ENCODE data around the gene DOCK4. TPM values are rescaled to one million over a fixed set of nuclear protein-coding genes. Genes with fewer than 3 reads are reported as not detected.

The DOCK4 gene
- polyA plus RNA-seq, 1 donor (not counting 4 experiments of a cell fraction or from before 2014, with no cell fraction given), result 13.9 TPM

DNA sequence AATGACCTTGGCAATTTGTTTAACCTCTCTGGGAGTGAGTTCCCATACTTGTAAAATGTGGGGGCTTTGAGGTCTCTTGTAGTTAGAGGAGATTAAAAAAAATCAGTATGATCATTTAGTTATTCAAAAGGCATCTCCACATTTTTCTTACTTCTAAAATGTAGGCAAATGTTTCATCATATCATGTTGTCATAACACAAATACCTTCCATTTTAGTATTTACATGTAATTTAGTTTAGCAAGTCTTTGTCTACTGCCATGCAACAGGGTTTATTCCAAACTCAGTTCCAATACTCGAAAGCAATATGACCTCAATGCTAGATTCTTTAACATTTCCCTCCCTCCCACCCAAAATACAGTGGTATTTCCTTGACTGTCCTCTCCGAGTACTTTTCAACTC, 381.2 kb downstream of the DOCK4 start:
- Histone ChIP-seq H3K4me1 (ENCODE audit: control insufficient read depth, extremely low read depth, insufficient read depth, low read length) (peaks cover 10% of the 10 kb centered on the region), H3K27me3 (ENCODE audit: control insufficient read depth, extremely low read depth, insufficient read depth, low read length) (no peaks in the 10 kb centered on the region), H3K27ac (ENCODE audit: control insufficient read depth, insufficient read depth, low read length) (no peak overlapping the region), H3K36me3 (ENCODE audit: control insufficient read depth in 2 of 2, extremely low read depth in 1 of 2, insufficient read depth in 2 of 2, low read length in 2 of 2) (peaks cover 0 to 2% of the 10 kb centered on the region in 2 experiments), H3K9me3 (ENCODE audit: control insufficient read depth, low read depth, low read length) (no peaks in the 10 kb centered on the region), H3K9me1 (ENCODE audit: control insufficient read depth, extremely low read depth, insufficient read depth, low read length) (peaks cover 2% of the 10 kb centered on the region), H3K4me3 (ENCODE audit: control insufficient read depth in 2 of 3, extremely low read depth in 1 of 3, insufficient read depth in 2 of 3, low read depth in 1 of 3, low read length in 3 of 3) (no peak overlapping the region), H2AFZ (ENCODE audit: control insufficient read depth, low read length) (no peak overlapping the region), H3K79me2 (ENCODE audit: control insufficient read depth, insufficient read depth, low read length) (no peaks in the 10 kb centered on the region), H4K20me1 (ENCODE audit: control insufficient read depth, extremely low read depth, insufficient read depth, low read length) (no peaks in the 10 kb centered on the region), H3K9ac (ENCODE audit: control insufficient read depth, extremely low read depth, insufficient read depth, low read length) (no peak overlapping the region), H3K4me2 (ENCODE audit: control insufficient read depth, extremely low read depth, insufficient read depth, low read depth, low read length) (no peak overlapping the region)
- DNase-seq (ENCODE audit: low read depth, low spot score) (no peak), FAIRE-seq (no peak)
- TF ChIP-seq, protein P1, sequence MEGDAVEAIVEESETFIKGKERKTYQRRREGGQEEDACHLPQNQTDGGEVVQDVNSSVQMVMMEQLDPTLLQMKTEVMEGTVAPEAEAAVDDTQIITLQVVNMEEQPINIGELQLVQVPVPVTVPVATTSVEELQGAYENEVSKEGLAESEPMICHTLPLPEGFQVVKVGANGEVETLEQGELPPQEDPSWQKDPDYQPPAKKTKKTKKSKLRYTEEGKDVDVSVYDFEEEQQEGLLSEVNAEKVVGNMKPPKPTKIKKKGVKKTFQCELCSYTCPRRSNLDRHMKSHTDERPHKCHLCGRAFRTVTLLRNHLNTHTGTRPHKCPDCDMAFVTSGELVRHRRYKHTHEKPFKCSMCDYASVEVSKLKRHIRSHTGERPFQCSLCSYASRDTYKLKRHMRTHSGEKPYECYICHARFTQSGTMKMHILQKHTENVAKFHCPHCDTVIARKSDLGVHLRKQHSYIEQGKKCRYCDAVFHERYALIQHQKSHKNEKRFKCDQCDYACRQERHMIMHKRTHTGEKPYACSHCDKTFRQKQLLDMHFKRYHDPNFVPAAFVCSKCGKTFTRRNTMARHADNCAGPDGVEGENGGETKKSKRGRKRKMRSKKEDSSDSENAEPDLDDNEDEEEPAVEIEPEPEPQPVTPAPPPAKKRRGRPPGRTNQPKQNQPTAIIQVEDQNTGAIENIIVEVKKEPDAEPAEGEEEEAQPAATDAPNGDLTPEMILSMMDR (optimal IDR thresholded peaks at IDR 0.05 in 1 of 3, IDR thresholded peaks at IDR 0.05 in 1 of 3, conservative IDR thresholded peaks at IDR 0.05 in 1 of 3; ENCODE audit: extremely low read depth in 1 of 3, insufficient read depth in 2 of 3, low read length in 3 of 3), result no peak
- TF ChIP-seq EZH2 (IDR thresholded peaks at IDR 0.05; ENCODE audit: low read length), result no peak
- dilution Hi-C loops (cut with MboI; ENCODE audit: extremely low pct_ligation_motif_present, low sequenced_read_pairs), result no loop called here

DNA sequence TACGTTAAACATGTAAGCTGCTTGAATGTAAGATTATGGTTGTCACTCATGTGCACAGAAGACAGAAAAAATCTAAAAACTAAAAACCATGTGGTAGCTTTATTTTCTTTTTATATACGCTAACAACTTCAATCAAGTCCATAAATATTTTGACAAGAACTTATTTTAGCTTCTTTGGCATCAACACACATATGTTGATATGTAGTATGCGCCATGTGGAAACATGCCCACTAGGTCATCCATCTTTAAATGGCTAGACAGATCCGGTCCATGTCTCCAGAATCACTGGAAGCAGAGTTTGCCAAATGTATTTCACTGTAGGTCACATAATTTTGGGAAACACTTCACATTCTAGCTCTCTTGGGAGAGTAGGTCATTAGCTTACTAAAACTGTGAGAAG, 382.4 kb downstream of the DOCK4 start:
- FAIRE-seq (no peak), DNase-seq (ENCODE audit: low read depth, low spot score) (no peak)
- dilution Hi-C loops (cut with MboI; ENCODE audit: extremely low pct_ligation_motif_present, low sequenced_read_pairs), result no loop called here
- Histone ChIP-seq H3K27me3 (ENCODE audit: control insufficient read depth, extremely low read depth, insufficient read depth, low read length) (no peaks in the 10 kb centered on the region), H4K20me1 (ENCODE audit: control insufficient read depth, extremely low read depth, insufficient read depth, low read length) (no peaks in the 10 kb centered on the region), H3K4me3 (ENCODE audit: control insufficient read depth in 2 of 3, extremely low read depth in 1 of 3, insufficient read depth in 2 of 3, low read depth in 1 of 3, low read length in 3 of 3) (no peak overlapping the region), H3K9me3 (ENCODE audit: control insufficient read depth, low read depth, low read length) (no peaks in the 10 kb centered on the region), H3K4me2 (ENCODE audit: control insufficient read depth, extremely low read depth, insufficient read depth, low read depth, low read length) (no peak overlapping the region), H3K27ac (ENCODE audit: control insufficient read depth, insufficient read depth, low read length) (no peak overlapping the region), H3K9ac (ENCODE audit: control insufficient read depth, extremely low read depth, insufficient read depth, low read length) (no peak overlapping the region), H3K4me1 (ENCODE audit: control insufficient read depth, extremely low read depth, insufficient read depth, low read length) (peaks cover 10% of the 10 kb centered on the region), H3K79me2 (ENCODE audit: control insufficient read depth, insufficient read depth, low read length) (no peaks in the 10 kb centered on the region), H3K9me1 (ENCODE audit: control insufficient read depth, extremely low read depth, insufficient read depth, low read length) (peaks cover 2% of the 10 kb centered on the region), H3K36me3 (ENCODE audit: control insufficient read depth in 2 of 2, extremely low read depth in 1 of 2, insufficient read depth in 2 of 2, low read length in 2 of 2) (peaks cover 0 to 2% of the 10 kb centered on the region in 2 experiments), H2AFZ (ENCODE audit: control insufficient read depth, low read length) (no peak overlapping the region)
- TF ChIP-seq, protein P1 (optimal IDR thresholded peaks at IDR 0.05 in 1 of 3, IDR thresholded peaks at IDR 0.05 in 1 of 3, conservative IDR thresholded peaks at IDR 0.05 in 1 of 3; ENCODE audit: extremely low read depth in 1 of 3, insufficient read depth in 2 of 3, low read length in 3 of 3), result no peak
- TF ChIP-seq EZH2 (IDR thresholded peaks at IDR 0.05; ENCODE audit: low read length), result no peak
